HG03025 (cell line): ENCODE results near the gene ATP8A1.
A peak's percentile ranks its signal among the peaks of the same experiment; 100 is the strongest.
"Not testable (repeated sequence)": the region's sequence is repeated elsewhere in the genome, so short reads cannot be mapped to it uniquely, and the experiment has no call there.

Experiments
- ATAC-seq: cut with Tn5 transposase; IDR thresholded peaks from one replicate; pipeline ENCODE4 v1.9.1; 2021; ENCODE audit warnings: mild to moderate bottlenecking, moderate library complexity; ENCODE audit not compliant: unreplicated experiment, low FRiP score

Gene ATP8A1

GRCh38 chr4:42390622-42391354 lies 266.1 kb downstream of the ATP8A1 start:
- peak; percentile 57 for ATAC-seq

- ATAC-seq = no peak
Measured at GRCh38 chr4:42385516-42385915, 271.4 kb downstream of the ATP8A1 start.

- ATAC-seq = no peak
Measured at GRCh38 chr4:42381666-42382065, 275.2 kb downstream of the ATP8A1 start.

- ATAC-seq = no peak
Measured at GRCh38 chr4:42377497-42377896, 279.4 kb downstream of the ATP8A1 start.

GRCh38 chr4:42372303-42372702 lies 284.6 kb downstream of the ATP8A1 start:
- ATAC-seq = not testable (repeated sequence)

- ATAC-seq = peak; percentile 57
Measured at GRCh38 chr4:42371305-42372252, 285.3 kb downstream of the ATP8A1 start.

DNA sequence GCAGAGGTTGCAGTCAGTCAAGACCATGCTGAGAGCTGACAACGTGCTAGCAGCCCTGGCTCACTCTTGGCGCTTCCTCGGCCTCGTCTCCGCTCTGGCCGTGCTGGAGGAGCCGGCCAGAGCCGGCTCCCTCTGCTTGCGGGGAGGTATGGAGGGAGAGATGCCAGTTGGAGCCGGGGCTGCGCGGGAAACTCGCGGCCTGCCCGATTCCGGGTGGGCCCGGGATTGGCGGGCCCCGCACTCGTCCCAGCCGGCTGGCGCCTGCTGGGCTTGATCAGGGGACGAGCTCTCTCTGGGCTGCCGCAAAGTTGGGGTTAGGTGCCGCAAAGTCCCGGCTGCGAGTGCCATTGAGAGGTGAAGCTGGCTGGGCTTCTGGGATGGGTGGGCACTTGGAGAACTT lies 287.4 kb downstream of the ATP8A1 start:
- no peak for ATAC-seq

GRCh38 chr4:42366959-42367358 lies 289.9 kb downstream of the ATP8A1 start:
- ATAC-seq = no peak

GRCh38 chr4:42364266-42365053 lies 292.4 kb downstream of the ATP8A1 start:
- ATAC-seq = no peak

DNA sequence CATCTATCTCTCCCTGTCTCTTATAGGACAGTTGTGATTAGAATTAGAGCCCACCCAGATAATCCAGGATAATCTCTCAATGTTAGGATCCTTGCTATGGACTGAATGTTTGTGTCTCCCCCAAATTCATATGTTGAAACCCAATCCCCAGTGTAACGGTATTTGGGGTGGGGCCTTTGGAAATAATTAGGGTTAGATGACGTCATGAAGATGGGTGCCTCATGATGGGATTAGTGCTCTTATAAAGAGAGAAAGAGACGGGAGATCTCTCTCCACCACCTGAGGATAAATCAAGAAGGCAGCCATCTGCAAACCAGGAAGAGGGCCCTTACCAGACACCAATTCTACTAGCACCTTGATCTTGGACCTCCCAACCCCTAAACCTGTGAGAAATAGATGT lies 293.3 kb downstream of the ATP8A1 start:
- no peak for ATAC-seq

GRCh38 chr4:42362591-42362990 lies 294.3 kb downstream of the ATP8A1 start:
- ATAC-seq = no peak

- no peak for ATAC-seq
Measured at GRCh38 chr4:42361456-42361855, 295.4 kb downstream of the ATP8A1 start.

DNA sequence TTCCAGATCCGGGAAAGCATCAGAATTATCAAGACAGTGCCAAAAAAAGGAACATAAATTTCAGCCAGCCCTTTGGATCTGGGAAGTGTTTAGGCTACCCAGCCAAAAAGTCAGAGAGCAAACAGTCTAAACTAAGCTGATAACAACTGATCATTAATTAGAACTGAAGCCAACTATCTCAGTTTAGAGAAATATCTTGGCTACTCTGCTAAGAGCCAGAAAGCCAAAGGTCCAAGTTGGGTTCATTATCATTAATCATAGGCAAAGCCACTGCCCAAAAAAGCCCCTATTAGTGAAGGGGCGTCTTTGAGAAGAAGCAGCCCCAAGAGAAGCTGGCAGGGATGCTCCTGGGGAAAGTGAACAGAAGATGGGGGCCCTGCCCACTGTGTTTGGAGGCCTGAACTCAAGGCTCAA lies 296.6 kb downstream of the ATP8A1 start:
- no peak for ATAC-seq

DNA sequence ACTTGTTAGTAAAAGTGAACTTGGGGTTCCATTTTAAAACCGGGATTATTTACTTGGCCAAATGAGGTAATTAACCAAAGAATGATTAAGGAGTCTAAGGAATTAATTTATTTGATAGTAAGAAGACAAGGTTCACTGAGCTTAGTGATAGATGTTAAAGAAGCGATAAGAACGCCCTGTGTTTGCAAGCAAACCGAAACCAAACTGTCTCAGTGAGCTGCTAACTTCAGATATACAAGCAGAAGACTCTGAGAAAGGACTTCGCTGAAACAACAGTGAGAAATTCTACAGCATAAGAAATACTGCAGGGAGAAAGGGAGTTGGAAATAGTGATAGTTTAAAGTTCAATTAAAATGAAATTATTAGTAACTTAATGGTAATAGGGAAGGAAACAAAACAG lies 297.2 kb downstream of the ATP8A1 start:
- ATAC-seq = no peak
